ENCODE measurements around the gene GADD45GIP1. TPM values are rescaled to one million over a fixed set of nuclear protein-coding genes. Genes with fewer than 3 reads are reported as not detected.
A peak's percentile ranks its signal among the peaks of the same experiment; 100 is the strongest.

The GADD45GIP1 gene
- total RNA-seq, 3 donors from 2014 or later = 10.0 to 16.4 (median 14.1) TPM

DNA sequence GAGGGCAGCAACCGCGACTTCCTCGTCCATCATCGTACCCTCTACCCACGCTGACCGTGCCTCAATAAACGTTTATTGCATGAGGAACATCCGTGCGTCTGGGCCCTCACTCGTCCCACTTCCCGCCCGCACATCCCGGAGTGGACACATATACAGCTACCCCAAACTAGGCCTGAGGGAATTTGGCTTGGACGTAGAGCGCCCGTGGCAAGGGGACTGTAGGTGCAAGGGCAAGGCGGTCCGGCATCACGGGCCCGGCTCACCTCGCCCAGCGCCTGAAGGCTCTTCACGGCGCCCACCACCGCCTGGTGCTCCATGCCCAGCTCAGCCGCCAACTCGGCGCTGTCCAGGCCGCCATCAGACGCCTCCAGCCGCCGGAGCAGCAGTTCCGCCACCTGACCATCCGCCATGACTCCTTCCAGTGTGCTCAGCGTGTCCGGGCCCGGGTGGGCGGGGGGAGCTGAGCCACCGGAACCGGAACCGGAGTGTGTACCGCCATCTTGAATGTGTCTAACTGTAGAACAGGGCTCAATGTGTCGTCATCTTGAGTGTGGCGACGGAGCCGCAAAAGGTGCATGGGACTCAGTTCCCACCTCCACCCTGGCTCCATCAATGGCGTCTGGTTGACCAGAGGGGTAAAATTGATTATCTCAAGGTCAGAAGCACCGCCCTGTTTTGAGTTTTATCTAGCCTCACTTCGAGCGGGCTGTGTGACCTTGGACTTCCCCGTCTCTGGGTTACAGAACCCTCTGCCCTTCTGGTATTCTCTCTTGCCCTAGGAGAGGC is 23.5 kb downstream of the GADD45GIP1 start, which contains the start of gene FARSA:
Gene FARSA (minus strand): TSS at position 425 of the 786 bp plus-strand sequence. CDS start 15 bp downstream, at position 410.
- intact Hi-C loops (cut with DNase I, micrococcal nuclease) = no loop called here
- H3K4me1 ChIP-seq (ENCODE audit: low read depth) = peaks cover 13% of the 10 kb centered on the region
- peak; percentile 93 to 96 (median 95) for DNase-seq
- no peaks in the 10 kb centered on the region for H3K36me3 ChIP-seq (ENCODE audit: low read depth)
- H3K4me3 ChIP-seq = peak within 1 kb of the TSS; percentile 82
- ATAC-seq = peak; percentile 85
- TF ChIP-seq, protein P1, sequence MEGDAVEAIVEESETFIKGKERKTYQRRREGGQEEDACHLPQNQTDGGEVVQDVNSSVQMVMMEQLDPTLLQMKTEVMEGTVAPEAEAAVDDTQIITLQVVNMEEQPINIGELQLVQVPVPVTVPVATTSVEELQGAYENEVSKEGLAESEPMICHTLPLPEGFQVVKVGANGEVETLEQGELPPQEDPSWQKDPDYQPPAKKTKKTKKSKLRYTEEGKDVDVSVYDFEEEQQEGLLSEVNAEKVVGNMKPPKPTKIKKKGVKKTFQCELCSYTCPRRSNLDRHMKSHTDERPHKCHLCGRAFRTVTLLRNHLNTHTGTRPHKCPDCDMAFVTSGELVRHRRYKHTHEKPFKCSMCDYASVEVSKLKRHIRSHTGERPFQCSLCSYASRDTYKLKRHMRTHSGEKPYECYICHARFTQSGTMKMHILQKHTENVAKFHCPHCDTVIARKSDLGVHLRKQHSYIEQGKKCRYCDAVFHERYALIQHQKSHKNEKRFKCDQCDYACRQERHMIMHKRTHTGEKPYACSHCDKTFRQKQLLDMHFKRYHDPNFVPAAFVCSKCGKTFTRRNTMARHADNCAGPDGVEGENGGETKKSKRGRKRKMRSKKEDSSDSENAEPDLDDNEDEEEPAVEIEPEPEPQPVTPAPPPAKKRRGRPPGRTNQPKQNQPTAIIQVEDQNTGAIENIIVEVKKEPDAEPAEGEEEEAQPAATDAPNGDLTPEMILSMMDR (IDR thresholded peaks at IDR 0.05) = no peak
- no peaks in the 10 kb centered on the region for H3K9me3 ChIP-seq

- Histone ChIP-seq H3K36me3 (ENCODE audit: low read depth) (no peaks in the 10 kb centered on the region), H3K4me1 (ENCODE audit: low read depth) (peaks cover 10% of the 10 kb centered on the region), H3K9me3 (no peaks in the 10 kb centered on the region), H3K4me3 (peak overlapping the region; percentile 82)
- intact Hi-C loops (cut with DNase I, micrococcal nuclease) = no loop called here
- no peak for DNase-seq
- no peak for ATAC-seq
- TF ChIP-seq, protein P1 (IDR thresholded peaks at IDR 0.05) = no peak
Measured at GRCh38 chr19:12932392-12933286, 24.4 kb downstream of the GADD45GIP1 start.

DNA sequence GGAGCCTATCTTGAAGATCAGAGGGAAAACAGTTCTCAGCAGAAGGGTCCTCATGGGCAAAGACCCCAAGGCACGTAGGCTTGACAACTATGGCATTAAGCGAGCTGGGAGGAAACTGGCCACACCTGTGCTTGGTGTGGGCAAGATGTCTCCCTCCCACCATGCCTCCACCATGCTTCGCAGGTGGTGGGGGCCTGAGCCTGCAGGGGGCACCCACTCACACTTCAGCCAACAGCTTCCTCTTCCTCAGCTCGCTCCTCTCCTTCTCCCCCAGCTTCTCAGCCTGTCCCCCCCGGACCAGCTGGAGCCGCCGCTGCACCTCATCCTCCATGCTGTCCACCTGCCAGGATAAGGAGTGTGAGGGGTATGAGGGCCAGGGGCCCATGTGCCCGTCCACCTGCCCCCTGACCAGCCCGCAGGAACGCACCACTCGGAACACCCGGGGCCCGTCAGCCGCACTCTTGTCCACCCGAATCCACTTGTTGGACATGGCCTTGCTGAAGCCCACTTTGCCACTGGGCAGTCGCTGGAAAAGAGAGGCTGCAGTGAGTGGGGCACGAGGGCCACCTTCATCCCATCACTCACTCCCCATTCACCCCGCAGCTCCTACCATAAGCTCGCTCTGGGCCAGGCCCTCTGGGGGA is 26.9 kb downstream of the GADD45GIP1 start:
- no peak for DNase-seq
- H3K4me1 ChIP-seq (ENCODE audit: low read depth) = peaks cover 8% of the 10 kb centered on the region
- ATAC-seq = no peak
- intact Hi-C loops (cut with DNase I, micrococcal nuclease) = no loop called here
- no peaks in the 10 kb centered on the region for H3K36me3 ChIP-seq (ENCODE audit: low read depth)
- no peak overlapping the region for H3K4me3 ChIP-seq
- no peaks in the 10 kb centered on the region for H3K9me3 ChIP-seq
- TF ChIP-seq, protein P1 (IDR thresholded peaks at IDR 0.05) = no peak

DNA sequence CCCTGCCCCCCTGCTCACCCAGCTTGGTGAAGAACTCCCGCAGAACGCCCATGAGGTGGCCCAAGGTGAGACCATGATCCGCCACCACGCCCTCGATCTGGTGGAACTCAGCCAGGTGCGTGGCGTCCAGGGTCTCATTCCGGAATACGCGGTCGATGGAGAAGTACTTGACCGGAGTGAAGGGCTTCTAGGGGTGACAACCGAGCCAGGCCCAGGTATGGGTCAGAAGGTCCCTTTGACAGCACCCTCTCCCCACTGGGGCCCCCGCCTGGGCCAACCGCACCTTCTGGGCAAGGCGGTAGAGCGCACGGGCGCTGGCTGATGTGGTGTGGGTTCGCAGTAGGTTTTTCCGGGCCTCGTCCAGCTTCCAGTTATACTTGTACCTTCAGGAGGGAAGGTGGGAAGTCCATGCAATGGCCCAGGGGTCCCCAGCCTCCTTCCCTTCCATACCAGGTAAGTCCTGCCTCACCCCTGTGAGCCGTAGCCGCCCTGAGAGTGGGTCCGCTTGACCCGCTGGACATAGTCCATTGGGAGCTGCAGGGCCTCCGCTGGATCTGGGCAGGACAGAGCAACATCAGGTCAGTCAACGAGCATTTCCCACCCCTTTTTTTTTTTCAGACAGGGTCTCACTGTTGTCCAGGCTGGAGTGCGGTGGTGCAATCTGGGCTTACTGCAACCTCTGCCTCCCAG is 32.3 kb downstream of the GADD45GIP1 start:
- no peak overlapping the region for H3K4me3 ChIP-seq
- no peak for ATAC-seq
- TF ChIP-seq, protein P1 (IDR thresholded peaks at IDR 0.05) = no peak
- H3K36me3 ChIP-seq (ENCODE audit: low read depth) = peaks cover 7% of the 10 kb centered on the region
- no peak for DNase-seq
- intact Hi-C loops (cut with DNase I, micrococcal nuclease) = no loop called here
- H3K9me3 ChIP-seq = no peaks in the 10 kb centered on the region
- no peaks in the 10 kb centered on the region for H3K4me1 ChIP-seq (ENCODE audit: low read depth)

DNA sequence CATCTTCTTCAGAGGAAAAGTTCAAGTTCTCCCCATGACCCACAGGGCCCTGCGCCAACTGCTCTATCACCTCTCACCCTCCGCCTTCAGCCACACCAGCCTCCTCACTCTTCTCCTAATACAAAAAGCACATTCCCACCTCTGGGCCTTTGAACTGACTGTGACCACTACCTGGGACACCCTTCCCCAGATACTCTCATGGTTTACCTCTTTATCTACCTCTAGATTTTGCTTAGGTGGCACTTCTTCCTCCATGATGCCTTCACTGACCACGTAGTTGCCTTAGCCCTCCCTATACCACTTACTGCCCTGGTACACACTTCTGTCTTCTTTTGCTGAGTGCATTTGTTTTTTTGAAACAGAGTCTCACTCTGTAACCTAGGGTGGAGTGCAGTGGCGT is 34.1 kb downstream of the GADD45GIP1 start:
- DNase-seq (no peak), ATAC-seq (no peak)
- no peaks in the 10 kb centered on the region for H3K9me3 ChIP-seq
- intact Hi-C loops (cut with DNase I, micrococcal nuclease) = no loop called here
- TF ChIP-seq, protein P1 (IDR thresholded peaks at IDR 0.05) = no peak
- H3K4me1 ChIP-seq (ENCODE audit: low read depth) = peaks cover 8% of the 10 kb centered on the region
- peaks cover 7% of the 10 kb centered on the region for H3K36me3 ChIP-seq (ENCODE audit: low read depth)
- H3K4me3 ChIP-seq = no peak overlapping the region

Measured in mucosa of descending colon (tissue), 3 donors.